SK-N-SH (cell line): ENCODE results near the gene ETV6.

ENCODE experiments used
- CTCF ChIP-seq: fragments of 200-600 bp; sonication (generic); IDR thresholded peaks from 2 replicates; pipeline ENCODE4 v1.6.1; 2017; ENCODE audit warnings: antibody characterized with exemption, mild to moderate bottlenecking, moderate library complexity
- EZH2phosphoT487 ChIP-seq: fragments of 200-600 bp; sonication (generic); IDR thresholded peaks from 2 replicates; pipeline ENCODE4 v1.6.1; 2017; ENCODE audit warnings: low read depth, mixed run types, mild to moderate bottlenecking, antibody characterized with exemption, moderate library complexity, borderline replicate concordance
- GABPA ChIP-seq: IDR thresholded peaks from 2 replicates; pipeline ENCODE4 v1.4.0; 2012; ENCODE audit warnings: low read depth, mild to moderate bottlenecking
- NRF1 ChIP-seq: IDR thresholded peaks from 2 replicates; pipeline ENCODE4 v1.6.1; 2012; ENCODE audit warnings: low read depth, mild to moderate bottlenecking, low read length
- POLR2AphosphoS5 ChIP-seq: IDR thresholded peaks from 2 replicates; pipeline ENCODE4 v1.6.1; 2012; ENCODE audit warnings: low read depth, low read length
- RAD21 ChIP-seq: IDR thresholded peaks from 2 replicates; pipeline ENCODE4 v1.6.1; 2012; ENCODE audit warnings: mild to moderate bottlenecking, low read length
- RFX5 ChIP-seq: IDR thresholded peaks from 2 replicates; pipeline ENCODE4 v1.6.1; 2012; ENCODE audit warnings: mild to moderate bottlenecking, improper control_type of control experiment, low read length
- SIN3A ChIP-seq: IDR thresholded peaks from 2 replicates; pipeline ENCODE4 v1.6.1; 2012; ENCODE audit warnings: low read depth, mild to moderate bottlenecking, low read length, moderate library complexity, borderline replicate concordance
- TAF1 ChIP-seq: IDR thresholded peaks from 2 replicates; pipeline ENCODE4 v1.6.1; 2012; ENCODE audit warnings: low read depth, mild to moderate bottlenecking, low read length, moderate library complexity, borderline replicate concordance
- TEAD4 ChIP-seq: IDR thresholded peaks from 2 replicates; pipeline ENCODE4 v1.4.0; 2012; ENCODE audit warnings: mild to moderate bottlenecking, borderline replicate concordance; ENCODE audit not compliant: insufficient read depth
- USF2 ChIP-seq: fragments of 150-350 bp; IDR thresholded peaks from 2 replicates; pipeline ENCODE4 v1.6.1; 2017; ENCODE audit warnings: antibody characterized with exemption, low read length, low read depth, borderline replicate concordance
- YY1 ChIP-seq: IDR thresholded peaks from 2 replicates; pipeline ENCODE4 v1.4.0; 2012; ENCODE audit warnings: low read depth, mild to moderate bottlenecking
- TF ChIP-seq, protein P1 (sequence below): IDR thresholded peaks from 2 replicates; pipeline ENCODE4 v1.4.0; 2012; ENCODE audit warnings: low read depth, borderline replicate concordance

- no peak for TF ChIP-seq CTCF
- peak; percentile 47; the same call in 1 of the 2 replicates for TF ChIP-seq TEAD4
- no peak for TF ChIP-seq USF2
- TF ChIP-seq POLR2AphosphoS5, result no peak
- TF ChIP-seq EZH2phosphoT487, result no peak
- TF ChIP-seq, protein P1, sequence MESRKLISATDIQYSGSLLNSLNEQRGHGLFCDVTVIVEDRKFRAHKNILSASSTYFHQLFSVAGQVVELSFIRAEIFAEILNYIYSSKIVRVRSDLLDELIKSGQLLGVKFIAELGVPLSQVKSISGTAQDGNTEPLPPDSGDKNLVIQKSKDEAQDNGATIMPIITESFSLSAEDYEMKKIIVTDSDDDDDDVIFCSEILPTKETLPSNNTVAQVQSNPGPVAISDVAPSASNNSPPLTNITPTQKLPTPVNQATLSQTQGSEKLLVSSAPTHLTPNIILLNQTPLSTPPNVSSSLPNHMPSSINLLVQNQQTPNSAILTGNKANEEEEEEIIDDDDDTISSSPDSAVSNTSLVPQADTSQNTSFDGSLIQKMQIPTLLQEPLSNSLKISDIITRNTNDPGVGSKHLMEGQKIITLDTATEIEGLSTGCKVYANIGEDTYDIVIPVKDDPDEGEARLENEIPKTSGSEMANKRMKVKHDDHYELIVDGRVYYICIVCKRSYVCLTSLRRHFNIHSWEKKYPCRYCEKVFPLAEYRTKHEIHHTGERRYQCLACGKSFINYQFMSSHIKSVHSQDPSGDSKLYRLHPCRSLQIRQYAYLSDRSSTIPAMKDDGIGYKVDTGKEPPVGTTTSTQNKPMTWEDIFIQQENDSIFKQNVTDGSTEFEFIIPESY, result no peak
- TF ChIP-seq NRF1, result no peak
- no peak for TF ChIP-seq RFX5
- no peak for TF ChIP-seq SIN3A
- TF ChIP-seq RAD21, result no peak
- TF ChIP-seq TAF1, result no peak
- TF ChIP-seq GABPA, result no peak
- no peak for TF ChIP-seq YY1
These were observed 114.5 kb downstream of the ETV6 start for GRCh38 chr12:11763760-11764520.
